Natural killer cell treated with Interleukin-12 subunit alpha and Interleukin-12 subunit beta and Interleukin-15 and Interleukin-18, amount 100 ng/mL, for 72 hours (primary cell): ENCODE data around the gene CDCP1. TPM values are rescaled to one million over a fixed set of nuclear protein-coding genes. Genes with fewer than 3 reads are reported as not detected.
A peak's percentile ranks its signal among the peaks of the same experiment; 100 is the strongest.
"Not testable (repeated sequence)": the region's sequence is repeated elsewhere in the genome, so short reads cannot be mapped to it uniquely, and the experiment has no call there.

Source experiments
- ATAC-seq, 2 donors: fragments of 150-1000 bp; cut with Tn5 transposase in 1 of 2; sonication (Bioruptor Pico), chemical (Tn5 transposase) in 1 of 2; 2 replicates each; pipeline ENCODE4 v1.10.0; 2021
- DNase-seq: peaks from one replicate; pipeline ENCODE4 v3.0.0; 2022; ENCODE audit warnings: low spot score
- H3K27ac Mint-ChIP-seq, 2 donors: 1 replicate in 1 of 2; 2 replicates in 1 of 2; pipeline ENCODE4 v1.8.0; 2022; ENCODE audit warnings: mixed read lengths in 2 of 2, mild to moderate bottlenecking in 1 of 2, moderate library complexity in 1 of 2
- H3K27me3 Mint-ChIP-seq, 2 donors: 1 replicate in 1 of 2; 2 replicates in 1 of 2; pipeline ENCODE4 v1.8.0; 2022; ENCODE audit warnings: mixed read lengths in 2 of 2
- H3K36me3 Mint-ChIP-seq: one replicate; pipeline ENCODE4 v1.8.0; 2022; ENCODE audit warnings: mixed read lengths
- H3K4me1 Mint-ChIP-seq, 2 donors: 1 replicate in 1 of 2; 2 replicates in 1 of 2; pipeline ENCODE4 v1.8.0; 2022; ENCODE audit warnings: low read depth in 2 of 2, mixed read lengths in 2 of 2, mild to moderate bottlenecking in 1 of 2
- H3K4me3 Mint-ChIP-seq: one replicate; pipeline ENCODE4 v1.8.0; 2022; ENCODE audit warnings: mixed read lengths
- H3K9me3 Mint-ChIP-seq: 2 replicates; pipeline ENCODE4 v1.8.0; 2022; ENCODE audit warnings: mixed read lengths
- total RNA-seq, 2 donors: library from RNA; stranded (reverse); gene quantifications; one replicate each; pipeline ENCODE4 v1.2.3, GENCODE V29; 2022

Gene CDCP1
- total RNA-seq, 2 donors from 2014 or later = 0.29 to 0.36 TPM

DNA sequence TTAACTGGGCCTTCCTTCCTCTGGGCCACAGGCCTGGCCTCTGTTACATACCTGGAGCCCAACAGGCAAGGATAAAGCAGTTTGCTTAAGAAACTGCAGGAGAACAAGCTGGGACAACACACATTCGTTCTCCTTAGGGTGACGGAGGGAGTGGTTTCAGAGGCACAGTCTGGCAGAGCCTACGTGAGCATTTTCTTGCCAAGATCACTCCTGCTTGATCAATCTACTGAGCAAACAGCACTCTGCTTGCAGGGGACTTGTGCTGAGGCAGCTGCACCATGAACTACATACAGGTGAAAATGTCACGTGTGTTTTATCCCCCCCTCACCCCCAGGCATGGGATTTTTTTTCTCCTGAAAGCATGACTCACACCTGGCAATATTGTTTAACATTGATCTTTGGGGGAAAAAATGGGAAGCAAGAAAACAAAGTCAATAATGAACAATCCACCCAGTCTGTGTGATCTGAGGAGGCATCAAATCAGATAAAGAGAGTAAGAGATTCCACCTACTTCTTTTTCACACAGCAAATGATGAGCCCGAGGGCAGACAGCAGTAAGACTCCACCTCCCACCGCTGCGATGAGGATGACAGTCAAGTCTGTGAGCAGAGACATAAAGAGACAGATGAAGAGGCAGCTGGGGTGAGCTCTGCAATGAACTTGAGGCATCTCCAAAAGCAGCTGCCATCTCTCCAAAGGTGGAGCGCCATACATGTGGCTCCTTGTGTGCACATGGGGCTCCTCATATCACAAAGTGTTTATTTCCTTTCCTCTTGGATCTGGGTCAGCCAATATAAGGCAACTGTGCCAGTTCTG is 57.4 kb downstream of the CDCP1 start:
- ATAC-seq = no peak
- Mint-ChIP-seq H3K4me1 (no peaks in the 10 kb centered on the region), H3K4me3 (no peak overlapping the region), H3K27me3 (peaks cover 10% of the 10 kb centered on the region in 2 donors), H3K27ac (no peak overlapping the region), H3K36me3 (no peaks in the 10 kb centered on the region), H3K9me3 (no peaks in the 10 kb centered on the region)
- DNase-seq = no peak

DNA sequence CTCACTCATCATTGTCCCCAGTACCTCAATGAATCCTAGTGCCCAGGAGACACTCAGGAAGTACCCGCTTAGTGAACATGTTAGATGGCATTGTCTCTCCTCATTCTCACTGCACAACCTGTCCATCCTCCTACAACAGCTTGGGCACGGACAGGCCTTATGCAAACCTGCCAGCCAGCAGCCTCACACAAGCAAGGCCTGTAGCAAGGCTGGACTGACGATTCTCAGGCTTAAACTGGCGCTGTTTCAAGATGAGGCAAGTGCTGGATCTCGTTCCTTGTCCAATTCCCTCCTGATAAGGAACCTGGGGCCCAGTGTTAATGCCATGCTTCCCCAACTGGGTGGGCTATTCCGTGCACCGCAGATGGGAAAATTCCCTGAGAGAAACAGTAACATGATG is 59.0 kb downstream of the CDCP1 start:
- H3K27ac Mint-ChIP-seq = no peak overlapping the region
- no peak overlapping the region for H3K4me3 Mint-ChIP-seq
- DNase-seq (peak; percentile 10), ATAC-seq (no peak)
- no peaks in the 10 kb centered on the region for H3K4me1 Mint-ChIP-seq
- no peaks in the 10 kb centered on the region for H3K9me3 Mint-ChIP-seq
- H3K27me3 Mint-ChIP-seq = peaks cover 0 to 8% of the 10 kb centered on the region in 2 donors
- H3K36me3 Mint-ChIP-seq = no peaks in the 10 kb centered on the region

DNA sequence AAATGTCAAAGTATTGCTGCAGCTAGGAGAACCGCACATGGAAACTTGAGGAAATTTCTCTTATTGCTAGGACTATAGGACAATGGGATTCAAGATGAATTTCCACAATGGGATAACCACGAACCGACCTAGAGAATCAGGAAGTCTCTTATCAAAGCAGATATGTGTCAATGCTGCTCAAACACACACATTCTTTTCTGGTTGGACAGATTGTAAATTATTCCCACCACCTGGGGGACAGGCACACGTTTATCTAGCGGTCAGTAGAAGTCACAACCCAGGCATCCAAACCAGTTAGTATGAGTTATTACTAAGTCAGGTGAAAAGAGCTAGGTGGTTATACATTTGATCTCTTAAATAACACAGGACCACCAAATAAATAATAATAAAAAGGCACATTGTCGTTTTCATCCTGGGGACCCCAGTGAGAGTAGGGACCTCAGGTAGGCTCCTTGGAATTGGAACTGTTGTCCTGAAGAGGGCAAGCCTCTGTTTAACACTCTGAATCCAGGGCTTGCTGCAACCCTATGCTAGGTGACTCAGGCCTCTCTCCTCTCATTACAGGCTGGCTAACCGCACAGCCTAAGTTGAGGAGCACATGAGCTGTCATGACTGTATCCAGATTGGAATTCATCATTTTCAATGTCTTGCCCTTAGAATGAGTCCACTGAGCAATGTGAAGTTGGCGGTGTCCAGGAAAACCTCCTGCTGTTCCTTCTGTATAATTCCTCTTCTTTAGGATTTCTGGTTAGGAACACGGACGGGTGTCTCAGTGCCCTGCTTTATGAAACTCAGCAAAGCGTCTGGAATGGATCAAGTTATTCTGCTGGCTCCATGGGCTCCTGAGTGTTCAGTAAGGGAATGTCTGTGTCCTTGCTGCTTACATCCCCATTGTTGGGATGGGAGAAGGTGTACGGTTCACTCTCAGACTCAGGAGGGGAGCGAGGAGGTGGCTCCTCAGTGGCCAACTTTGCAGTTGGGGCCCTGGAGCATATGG is 61.1 kb downstream of the CDCP1 start:
- no peaks in the 10 kb centered on the region for H3K9me3 Mint-ChIP-seq
- no peak overlapping the region for H3K4me3 Mint-ChIP-seq
- H3K27ac Mint-ChIP-seq = no peak overlapping the region
- no peaks in the 10 kb centered on the region for H3K4me1 Mint-ChIP-seq
- H3K36me3 Mint-ChIP-seq = no peaks in the 10 kb centered on the region
- ATAC-seq (no peak), DNase-seq (no peak)
- peaks cover 3 to 8% of the 10 kb centered on the region in 2 donors for H3K27me3 Mint-ChIP-seq

DNA sequence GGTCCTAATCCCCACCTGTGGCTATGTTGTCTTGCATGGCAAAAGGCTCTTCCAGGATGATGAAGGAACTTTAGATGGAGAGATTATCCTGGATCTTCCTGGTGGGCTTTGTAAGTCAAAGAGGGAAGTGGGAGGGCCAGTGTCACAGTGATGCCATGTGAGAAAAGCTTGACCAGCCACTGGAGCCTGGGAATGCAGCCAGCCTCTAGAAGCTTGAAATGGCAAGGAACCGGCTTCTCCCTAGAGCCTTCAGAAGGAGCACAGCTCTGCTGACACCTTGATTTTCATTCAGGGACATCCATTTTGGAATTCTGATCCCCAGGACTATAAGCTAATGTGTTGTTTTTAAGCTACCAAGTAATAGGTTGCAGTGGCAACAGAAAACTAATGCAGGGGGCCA is 61.8 kb downstream of the CDCP1 start:
- no peak overlapping the region for H3K4me3 Mint-ChIP-seq
- H3K27ac Mint-ChIP-seq = no peak overlapping the region
- ATAC-seq = no peak
- no peaks in the 10 kb centered on the region for H3K4me1 Mint-ChIP-seq
- DNase-seq = no peak
- no peaks in the 10 kb centered on the region for H3K36me3 Mint-ChIP-seq
- H3K9me3 Mint-ChIP-seq = no peaks in the 10 kb centered on the region
- peaks cover 4 to 7% of the 10 kb centered on the region in 2 donors for H3K27me3 Mint-ChIP-seq

- Mint-ChIP-seq H3K4me1 (no peaks in the 10 kb centered on the region), H3K27me3 (peaks cover 4 to 7% of the 10 kb centered on the region in 2 donors), H3K9me3 (no peaks in the 10 kb centered on the region), H3K27ac (no peak overlapping the region), H3K4me3 (no peak overlapping the region), H3K36me3 (no peaks in the 10 kb centered on the region)
- ATAC-seq (no peak), DNase-seq (no peak)
These were observed 63.2 kb downstream of the CDCP1 start for GRCh38 chr3:45083023-45083422.

GRCh38 chr3:45082142-45082538 is 64.0 kb downstream of the CDCP1 start:
- peaks cover 4 to 7% of the 10 kb centered on the region in 2 donors for H3K27me3 Mint-ChIP-seq
- H3K9me3 Mint-ChIP-seq = no peaks in the 10 kb centered on the region
- H3K4me3 Mint-ChIP-seq = no peak overlapping the region
- no peaks in the 10 kb centered on the region for H3K4me1 Mint-ChIP-seq
- DNase-seq (no peak), ATAC-seq (no peak)
- no peak overlapping the region for H3K27ac Mint-ChIP-seq
- no peaks in the 10 kb centered on the region for H3K36me3 Mint-ChIP-seq

- H3K9me3 Mint-ChIP-seq = no peaks in the 10 kb centered on the region
- H3K27ac Mint-ChIP-seq = no peak overlapping the region
- DNase-seq (no peak), ATAC-seq (no peak)
- no peaks in the 10 kb centered on the region for H3K4me1 Mint-ChIP-seq
- H3K36me3 Mint-ChIP-seq = no peaks in the 10 kb centered on the region
- no peak overlapping the region for H3K4me3 Mint-ChIP-seq
- peaks cover 4 to 7% of the 10 kb centered on the region in 2 donors for H3K27me3 Mint-ChIP-seq
These were observed 64.6 kb downstream of the CDCP1 start for GRCh38 chr3:45081506-45082141.

- Mint-ChIP-seq H3K9me3 (no peaks in the 10 kb centered on the region), H3K4me3 (no peak overlapping the region), H3K27ac (no peak overlapping the region), H3K27me3 (peaks cover 4 to 7% of the 10 kb centered on the region in 2 donors), H3K36me3 (no peaks in the 10 kb centered on the region), H3K4me1 (no peaks in the 10 kb centered on the region)
- DNase-seq = no peak
- ATAC-seq = no peak
These were observed 65.4 kb downstream of the CDCP1 start for GRCh38 chr3:45080824-45081223.

DNA sequence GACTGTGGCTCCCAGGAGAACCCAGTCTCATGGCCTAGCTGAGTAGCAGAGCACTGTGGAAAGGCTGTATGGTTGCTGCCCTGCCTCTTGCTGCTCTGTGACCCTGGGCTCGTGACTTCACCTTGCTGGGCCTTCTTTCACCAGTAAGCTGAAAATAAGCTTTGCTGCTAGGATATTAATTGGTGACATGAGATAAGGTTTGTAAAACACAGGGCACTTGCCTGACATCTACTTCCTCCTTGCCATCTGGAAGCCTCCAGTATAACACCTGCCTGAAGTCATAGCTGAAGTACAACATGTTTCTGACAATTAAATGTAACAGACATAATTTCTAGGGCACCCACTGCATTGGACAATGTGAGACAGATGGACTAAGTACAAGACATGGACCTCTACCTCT is 66.5 kb downstream of the CDCP1 start:
- Mint-ChIP-seq H3K27ac (no peak overlapping the region), H3K9me3 (no peaks in the 10 kb centered on the region), H3K4me1 (no peaks in the 10 kb centered on the region), H3K27me3 (peaks cover 1 to 7% of the 10 kb centered on the region in 2 donors), H3K4me3 (no peak overlapping the region), H3K36me3 (no peaks in the 10 kb centered on the region)
- ATAC-seq (no peak), DNase-seq (no peak)

- H3K4me3 Mint-ChIP-seq = no peak overlapping the region
- no peak for DNase-seq
- no peaks in the 10 kb centered on the region for H3K9me3 Mint-ChIP-seq
- ATAC-seq = no peak
- no peaks in the 10 kb centered on the region for H3K4me1 Mint-ChIP-seq
- H3K36me3 Mint-ChIP-seq = no peaks in the 10 kb centered on the region
- H3K27me3 Mint-ChIP-seq = peaks cover 3 to 14% of the 10 kb centered on the region in 2 donors
- no peak overlapping the region for H3K27ac Mint-ChIP-seq
These were observed 67.2 kb downstream of the CDCP1 start for GRCh38 chr3:45078910-45079522.

GRCh38 chr3:45078256-45078655 is 67.9 kb downstream of the CDCP1 start:
- not testable (repeated sequence) for H3K27ac Mint-ChIP-seq, H3K4me3 Mint-ChIP-seq, H3K36me3 Mint-ChIP-seq, H3K4me1 Mint-ChIP-seq, H3K9me3 Mint-ChIP-seq, DNase-seq, ATAC-seq
- peaks cover 7 to 17% of the 10 kb centered on the region in 2 donors for H3K27me3 Mint-ChIP-seq

- no peaks in the 10 kb centered on the region for H3K4me1 Mint-ChIP-seq
- H3K27me3 Mint-ChIP-seq = peaks cover 7 to 17% of the 10 kb centered on the region in 2 donors
- no peak overlapping the region for H3K27ac Mint-ChIP-seq
- no peaks in the 10 kb centered on the region for H3K36me3 Mint-ChIP-seq
- no peaks in the 10 kb centered on the region for H3K9me3 Mint-ChIP-seq
- DNase-seq = no peak
- H3K4me3 Mint-ChIP-seq = no peak overlapping the region
- ATAC-seq = no peak
These were observed 70.2 kb downstream of the CDCP1 start for GRCh38 chr3:45075821-45076625.

DNA sequence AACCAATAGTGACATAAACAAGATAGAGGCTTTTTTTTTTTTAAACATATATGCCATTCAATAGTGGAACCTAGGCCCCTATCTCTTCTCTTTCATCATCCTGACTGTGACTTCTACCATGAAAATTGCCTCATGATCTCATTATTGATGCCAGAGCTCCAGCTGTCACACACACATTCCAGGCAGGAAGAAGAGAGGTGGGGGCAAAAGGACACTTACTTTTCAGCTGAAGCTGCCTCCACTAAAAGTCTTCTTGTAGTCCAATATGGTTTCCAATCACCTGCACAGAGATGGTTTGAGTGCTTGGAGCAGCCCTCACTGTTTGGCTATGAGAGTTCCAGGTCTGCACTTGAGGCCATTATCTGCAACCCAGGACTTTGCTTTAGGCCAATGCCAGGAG is 75.1 kb downstream of the CDCP1 start:
- Mint-ChIP-seq H3K4me3 (no peak overlapping the region), H3K27ac (no peak overlapping the region), H3K27me3 (peaks cover 10% of the 10 kb centered on the region in 2 donors), H3K9me3 (no peaks in the 10 kb centered on the region), H3K36me3 (no peaks in the 10 kb centered on the region), H3K4me1 (peaks cover 4 to 7% of the 10 kb centered on the region in 2 donors)
- no peak for ATAC-seq
- no peak for DNase-seq
